Trophoblast cell (in vitro differentiated cells and primary cell): ENCODE results near the gene EYA2.
A peak's percentile ranks its signal among the peaks of the same experiment; 100 is the strongest.

Source experiments
- DNase-seq, 2 donors: peaks; one replicate each; pipeline ENCODE4 v3.0.0-alpha.2; 2016
- H2AFZ ChIP-seq: 2 replicates; pipeline ENCODE4 v1.6.1; 2013; ENCODE audit warnings: low read length, moderate library complexity, mild to moderate bottlenecking; ENCODE audit not compliant: insufficient read depth, poor library complexity
- H2AK5ac ChIP-seq: 2 replicates; pipeline ENCODE4 v1.6.1; 2013; ENCODE audit warnings: mild to moderate bottlenecking, low read length
- H2BK120ac ChIP-seq: 2 replicates; pipeline ENCODE4 v1.6.1; 2013; ENCODE audit warnings: low read length, mild to moderate bottlenecking, moderate library complexity; ENCODE audit not compliant: insufficient read depth, poor library complexity
- H2BK12ac ChIP-seq: 2 replicates; pipeline ENCODE4 v1.6.1; 2013; ENCODE audit warnings: mild to moderate bottlenecking, low read length, moderate library complexity
- H2BK5ac ChIP-seq: 2 replicates; pipeline ENCODE4 v1.6.1; 2013; ENCODE audit warnings: low read length, low read depth, moderate library complexity, mild to moderate bottlenecking; ENCODE audit not compliant: poor library complexity
- H3K14ac ChIP-seq: 2 replicates; pipeline ENCODE4 v1.6.1; 2013; ENCODE audit warnings: mild to moderate bottlenecking, low read length
- H3K18ac ChIP-seq: 2 replicates; pipeline ENCODE4 v1.6.1; 2013; ENCODE audit warnings: mild to moderate bottlenecking, low read length
- H3K23ac ChIP-seq: 2 replicates; pipeline ENCODE4 v1.6.1; 2013; ENCODE audit warnings: low read length
- H3K27ac ChIP-seq: 2 replicates; pipeline ENCODE4 v1.5.1; 2013; ENCODE audit warnings: low read depth, mild to moderate bottlenecking, inconsistent platforms, low read length, moderate library complexity
- H3K27me3 ChIP-seq: 2 replicates; pipeline ENCODE4 v1.6.1; 2013; ENCODE audit warnings: inconsistent platforms, mild to moderate bottlenecking, low read length, moderate library complexity; ENCODE audit not compliant: insufficient read depth
- H3K36me3 ChIP-seq, 2 experiments: 1 replicate in 1 of 2; 2 replicates in 1 of 2; pipeline ENCODE4 v1.6.1; 2013; ENCODE audit warnings: low read length in 2 of 2, mild to moderate bottlenecking in 2 of 2, moderate library complexity in 1 of 2; ENCODE audit not compliant: insufficient read depth in 2 of 2, control insufficient read depth in 1 of 2
- H3K4ac ChIP-seq: 2 replicates; pipeline ENCODE4 v1.6.1; 2013; ENCODE audit warnings: low read depth, mild to moderate bottlenecking, low read length, moderate library complexity
- H3K4me1 ChIP-seq, 2 experiments: 1 replicate in 1 of 2; 2 replicates in 1 of 2; pipeline ENCODE4 v1.6.1; 2013; ENCODE audit warnings: low read length in 2 of 2, mild to moderate bottlenecking in 2 of 2, moderate library complexity in 1 of 2; ENCODE audit not compliant: insufficient read depth in 2 of 2, control insufficient read depth in 1 of 2
- H3K4me2 ChIP-seq: 2 replicates; pipeline ENCODE4 v1.6.1; 2013; ENCODE audit warnings: inconsistent platforms, mild to moderate bottlenecking, low read length, moderate library complexity
- H3K4me3 ChIP-seq: 2 replicates; pipeline ENCODE4 v1.5.1; 2013; ENCODE audit warnings: mild to moderate bottlenecking, low read depth, low read length, inconsistent platforms
- H3K79me1 ChIP-seq: one replicate; pipeline ENCODE4 v1.6.1; 2013; ENCODE audit warnings: low read length
- H3K79me2 ChIP-seq: 2 replicates; pipeline ENCODE4 v1.6.1; 2013; ENCODE audit warnings: low read length, mild to moderate bottlenecking; ENCODE audit not compliant: control insufficient read depth, insufficient read depth, poor library complexity
- H3K9ac ChIP-seq: 2 replicates; pipeline ENCODE4 v1.6.1; 2013; ENCODE audit warnings: mild to moderate bottlenecking, low read length
- H3K9me3 ChIP-seq: 2 replicates; pipeline ENCODE4 v1.6.1; 2013; ENCODE audit warnings: low read depth, mild to moderate bottlenecking, control low read depth, inconsistent platforms, low read length; ENCODE audit not compliant: insufficient read depth
- H4K12ac ChIP-seq: 2 replicates; pipeline ENCODE4 v1.6.1; 2013; ENCODE audit warnings: low read depth, mild to moderate bottlenecking, low read length, moderate library complexity
- H4K8ac ChIP-seq: 2 replicates; pipeline ENCODE4 v1.6.1; 2013; ENCODE audit warnings: low read depth, mild to moderate bottlenecking, low read length, moderate library complexity
- H4K91ac ChIP-seq: one replicate; pipeline ENCODE4 v1.6.1; 2013; ENCODE audit warnings: low read depth, mild to moderate bottlenecking, low read length, moderate library complexity
- WGBS: extraction: QIAGEN DNeasy Blood & Tissue Kit; methylation state at CpG from one replicate; pipeline ENCODE4 v1.1.7; 2013; ENCODE audit warnings: missing lambda C conversion rate; ENCODE audit not compliant: insufficient read length, insufficient coverage; ENCODE audit errors: extremely low coverage; 5-methylcytosine and 5-hydroxymethylcytosine counted together

EYA2 gene

DNA sequence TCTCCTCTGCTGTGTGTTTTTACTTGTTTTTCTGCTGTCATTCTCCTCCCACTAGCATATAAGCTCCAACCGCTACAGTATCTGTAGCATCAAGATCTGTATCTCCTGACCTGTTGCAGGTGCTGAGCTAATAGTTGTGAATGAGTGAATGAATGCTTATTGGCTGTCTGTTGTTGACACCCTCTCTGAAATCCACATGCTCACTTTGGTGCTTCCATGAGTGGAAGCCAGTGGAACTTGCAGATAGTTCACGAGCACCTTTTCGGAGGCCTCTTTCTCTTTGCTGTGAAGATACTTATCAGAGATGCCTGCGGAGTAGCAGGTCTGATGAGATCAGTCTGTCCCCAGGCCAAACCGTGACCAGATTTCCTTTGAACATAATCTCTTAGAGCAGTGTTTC is 117.3 kb downstream of the EYA2 start:
- H3K9me3 ChIP-seq, result peaks cover 1% of the 10 kb centered on the region
- H4K8ac ChIP-seq, result no peak overlapping the region
- H3K14ac ChIP-seq, result no peak overlapping the region
- no peak overlapping the region for H3K4ac ChIP-seq
- no peak overlapping the region for H3K27ac ChIP-seq
- H3K79me1 ChIP-seq, result no peaks in the 10 kb centered on the region
- H3K23ac ChIP-seq, result no peak overlapping the region
- no peaks in the 10 kb centered on the region for H3K79me2 ChIP-seq
- DNase-seq, result peak; percentile 73 to 88
- H4K12ac ChIP-seq, result no peak overlapping the region
- H3K18ac ChIP-seq, result no peak overlapping the region
- no peak overlapping the region for H2BK12ac ChIP-seq
- H3K27me3 ChIP-seq, result no peaks in the 10 kb centered on the region
- no peak overlapping the region for H2AFZ ChIP-seq
- H3K36me3 ChIP-seq, result peaks cover 2 to 4% of the 10 kb centered on the region in 2 experiments
- no peak overlapping the region for H3K4me3 ChIP-seq
- no peak overlapping the region for H3K9ac ChIP-seq
- no CpG with 5 or more reads among the region's 5 CpGs for WGBS
- H3K4me1 ChIP-seq, result peaks cover 7 to 11% of the 10 kb centered on the region in 2 experiments
- no peak overlapping the region for H3K4me2 ChIP-seq
- H2BK120ac ChIP-seq, result no peak overlapping the region
- no peak overlapping the region for H4K91ac ChIP-seq
- H2BK5ac ChIP-seq, result no peak overlapping the region
- H2AK5ac ChIP-seq, result no peak overlapping the region

- Histone ChIP-seq H3K9ac (no peak overlapping the region), H3K9me3 (peaks cover 1% of the 10 kb centered on the region), H4K12ac (no peak overlapping the region), H3K14ac (no peak overlapping the region), H3K4me2 (no peak overlapping the region), H3K4ac (no peak overlapping the region), H3K79me2 (no peaks in the 10 kb centered on the region), H2BK12ac (no peak overlapping the region), H4K8ac (no peak overlapping the region), H3K23ac (no peak overlapping the region), H3K27me3 (no peaks in the 10 kb centered on the region), H3K79me1 (no peaks in the 10 kb centered on the region), H4K91ac (no peak overlapping the region), H2BK5ac (no peak overlapping the region), H2AK5ac (no peak overlapping the region), H3K27ac (no peak overlapping the region), H3K36me3 (peaks cover 2 to 4% of the 10 kb centered on the region in 2 experiments), H3K4me1 (peaks cover 7 to 11% of the 10 kb centered on the region in 2 experiments), H3K18ac (no peak overlapping the region), H2AFZ (no peak overlapping the region), H2BK120ac (no peak overlapping the region), H3K4me3 (no peak overlapping the region)
- no peak for DNase-seq
- no CpG with 5 or more reads among the region's 8 CpGs for WGBS
These were observed 119.0 kb downstream of the EYA2 start for GRCh38 chr20:47013606-47014005.

GRCh38 chr20:47016068-47016664 is 121.5 kb downstream of the EYA2 start:
- Histone ChIP-seq H4K91ac (no peak overlapping the region), H3K23ac (no peak overlapping the region), H3K27me3 (no peaks in the 10 kb centered on the region), H2BK5ac (no peak overlapping the region), H3K27ac (no peak overlapping the region), H2BK12ac (no peak overlapping the region), H2AK5ac (no peak overlapping the region), H3K14ac (no peak overlapping the region), H2AFZ (no peak overlapping the region), H3K9me3 (no peaks in the 10 kb centered on the region), H2BK120ac (no peak overlapping the region), H3K4me1 (peaks cover 9 to 13% of the 10 kb centered on the region in 2 experiments), H3K79me2 (no peaks in the 10 kb centered on the region), H3K4me3 (no peak overlapping the region), H4K8ac (no peak overlapping the region), H4K12ac (no peak overlapping the region), H3K79me1 (peaks cover 2% of the 10 kb centered on the region), H3K4me2 (no peak overlapping the region), H3K4ac (no peak overlapping the region), H3K36me3 (peaks cover 0 to 6% of the 10 kb centered on the region in 2 experiments), H3K18ac (no peak overlapping the region), H3K9ac (no peak overlapping the region)
- WGBS, result no CpG with 5 or more reads among the region's 8 CpGs
- no peak for DNase-seq

DNA sequence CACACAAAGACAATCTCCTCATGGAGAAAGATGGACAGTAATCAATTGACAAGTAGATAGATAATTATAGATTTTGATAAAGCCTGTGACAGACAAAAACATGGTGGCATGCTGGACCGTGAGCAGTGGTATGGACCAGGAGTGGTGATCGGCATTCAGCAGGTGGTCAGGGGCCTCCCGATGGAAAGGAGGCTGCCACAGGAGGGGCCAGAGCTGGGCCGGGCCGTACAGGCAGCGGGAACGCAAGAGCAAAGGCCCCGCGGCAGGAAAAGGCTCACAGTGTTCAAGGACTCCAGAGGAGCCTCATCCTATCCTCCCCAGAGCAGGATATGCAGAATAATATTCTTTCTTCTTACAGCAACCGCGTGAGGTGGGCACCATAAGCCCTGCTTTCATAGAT is 123.7 kb downstream of the EYA2 start:
- WGBS, result no CpG with 5 or more reads among the region's 11 CpGs
- Histone ChIP-seq H2AFZ (no peak overlapping the region), H3K4me3 (no peak overlapping the region), H3K79me1 (peaks cover 2% of the 10 kb centered on the region), H3K27ac (no peak overlapping the region), H4K12ac (no peak overlapping the region), H3K79me2 (no peaks in the 10 kb centered on the region), H3K23ac (no peak overlapping the region), H3K4me1 (peaks cover 5% of the 10 kb centered on the region in 2 experiments), H3K4ac (no peak overlapping the region), H3K9me3 (no peaks in the 10 kb centered on the region), H4K91ac (no peak overlapping the region), H2BK5ac (no peak overlapping the region), H4K8ac (no peak overlapping the region), H3K36me3 (peaks cover 0 to 6% of the 10 kb centered on the region in 2 experiments), H3K9ac (no peak overlapping the region), H3K4me2 (no peak overlapping the region), H2BK12ac (no peak overlapping the region), H3K18ac (no peak overlapping the region), H3K27me3 (no peaks in the 10 kb centered on the region), H3K14ac (no peak overlapping the region), H2AK5ac (no peak overlapping the region), H2BK120ac (no peak overlapping the region)
- no peak for DNase-seq
